ENCODE results near the gene NCAM2.

Gene NCAM2

DNA sequence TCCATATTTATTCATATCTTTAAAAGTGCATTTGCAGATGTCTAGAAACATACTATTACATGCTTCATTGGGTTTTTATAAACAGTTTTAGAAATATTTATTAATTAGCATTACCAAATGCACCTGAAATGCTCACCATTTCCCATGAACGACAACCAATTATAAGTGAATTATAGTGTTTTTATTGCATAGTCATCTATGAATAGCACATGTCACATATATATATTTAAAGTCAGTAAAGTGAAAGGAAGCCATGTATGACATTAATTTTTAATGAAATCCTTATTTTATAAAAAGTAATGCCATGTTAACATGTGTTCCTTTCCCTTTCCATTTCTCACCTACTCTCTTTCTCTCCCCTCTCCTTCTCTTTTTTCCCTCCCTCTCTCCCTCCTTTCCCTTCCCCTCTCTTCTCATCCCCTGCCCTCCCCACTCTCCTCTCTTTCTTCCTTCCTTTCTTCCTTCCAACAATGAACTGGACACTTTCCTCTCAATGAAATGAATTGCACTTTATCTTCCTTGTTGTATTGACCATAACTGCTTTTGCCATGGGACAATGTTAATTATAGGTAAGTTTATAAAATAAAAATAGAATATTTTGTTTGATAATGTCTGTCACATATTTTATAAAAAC, 179.3 kb downstream of the NCAM2 start:
- H3K9ac ChIP-seq (ENCODE audit: low read depth, low read length, poor library complexity, severe bottlenecking) = no peak overlapping the region
- H3K27me3 ChIP-seq (ENCODE audit: insufficient read depth, low read length, poor library complexity, severe bottlenecking) = no peaks in the 10 kb centered on the region
- H3K9me3 ChIP-seq (ENCODE audit: insufficient read depth, low read depth, low read length) = no peaks in the 10 kb centered on the region
- no peaks in the 10 kb centered on the region for H3K9me2 ChIP-seq (replicated peaks; ENCODE audit: low read depth, low read length)
- H3K79me2 ChIP-seq (ENCODE audit: insufficient read depth, low read length) = no peaks in the 10 kb centered on the region
- H3K36me3 ChIP-seq (ENCODE audit: insufficient read depth, low read length) = no peaks in the 10 kb centered on the region
- H3F3A ChIP-seq (ENCODE audit: low read depth) = no peaks in the 10 kb centered on the region
- no peaks in the 10 kb centered on the region for H4K20me1 ChIP-seq (ENCODE audit: insufficient read depth, low read length, poor library complexity, severe bottlenecking)
- no peak overlapping the region for H3K4me2 ChIP-seq (ENCODE audit: low read depth, low read length, poor library complexity, severe bottlenecking)
- H2AFZ ChIP-seq (ENCODE audit: low read length) = no peak overlapping the region
- TF ChIP-seq EZH2phosphoT487 (IDR thresholded peaks at IDR 0.05; ENCODE audit: borderline replicate concordance) = no peak
- TF ChIP-seq, protein P1, sequence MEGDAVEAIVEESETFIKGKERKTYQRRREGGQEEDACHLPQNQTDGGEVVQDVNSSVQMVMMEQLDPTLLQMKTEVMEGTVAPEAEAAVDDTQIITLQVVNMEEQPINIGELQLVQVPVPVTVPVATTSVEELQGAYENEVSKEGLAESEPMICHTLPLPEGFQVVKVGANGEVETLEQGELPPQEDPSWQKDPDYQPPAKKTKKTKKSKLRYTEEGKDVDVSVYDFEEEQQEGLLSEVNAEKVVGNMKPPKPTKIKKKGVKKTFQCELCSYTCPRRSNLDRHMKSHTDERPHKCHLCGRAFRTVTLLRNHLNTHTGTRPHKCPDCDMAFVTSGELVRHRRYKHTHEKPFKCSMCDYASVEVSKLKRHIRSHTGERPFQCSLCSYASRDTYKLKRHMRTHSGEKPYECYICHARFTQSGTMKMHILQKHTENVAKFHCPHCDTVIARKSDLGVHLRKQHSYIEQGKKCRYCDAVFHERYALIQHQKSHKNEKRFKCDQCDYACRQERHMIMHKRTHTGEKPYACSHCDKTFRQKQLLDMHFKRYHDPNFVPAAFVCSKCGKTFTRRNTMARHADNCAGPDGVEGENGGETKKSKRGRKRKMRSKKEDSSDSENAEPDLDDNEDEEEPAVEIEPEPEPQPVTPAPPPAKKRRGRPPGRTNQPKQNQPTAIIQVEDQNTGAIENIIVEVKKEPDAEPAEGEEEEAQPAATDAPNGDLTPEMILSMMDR (conservative IDR thresholded peaks at IDR 0.05; ENCODE audit: low read length) = no peak
- no peaks in the 10 kb centered on the region for H3K4me1 ChIP-seq (ENCODE audit: insufficient read depth, low read length, poor library complexity, severe bottlenecking)
- H3K4me3 ChIP-seq (ENCODE audit: low read length, poor library complexity, severe bottlenecking) = no peak overlapping the region

DNA sequence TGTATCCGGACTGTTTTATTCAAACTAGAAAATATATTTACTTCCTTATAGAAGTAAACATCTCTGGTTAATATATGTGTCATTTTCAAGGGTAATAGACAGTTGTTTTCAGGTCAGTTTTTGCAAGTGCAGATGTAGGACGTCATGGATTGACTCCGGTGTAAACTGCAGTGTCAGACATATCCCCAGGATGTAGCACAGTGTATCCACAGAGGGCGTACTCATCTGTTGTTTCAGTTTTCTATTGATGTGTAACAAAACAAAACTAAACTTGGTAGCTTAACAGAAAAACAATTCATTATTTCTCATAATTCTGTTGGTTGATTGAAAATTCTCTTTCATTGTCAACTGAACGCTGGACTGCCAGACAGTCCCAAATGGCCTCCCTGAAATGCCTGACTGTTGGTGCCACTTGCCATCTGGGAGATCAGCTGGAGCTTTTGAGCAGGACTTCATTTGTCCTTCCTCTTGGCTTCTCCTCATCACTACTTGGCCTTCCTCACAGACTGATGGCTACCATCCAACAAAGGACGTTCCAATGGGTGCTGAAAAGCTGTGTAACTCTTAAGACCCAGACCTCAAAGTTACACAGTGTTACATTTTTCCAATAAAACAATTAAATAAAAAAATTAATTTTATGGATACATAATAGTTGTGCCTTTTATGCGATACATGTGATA, 181.6 kb downstream of the NCAM2 start:
- Histone ChIP-seq H3K79me2 (ENCODE audit: insufficient read depth, low read length) (no peaks in the 10 kb centered on the region), H2AFZ (ENCODE audit: low read length) (no peak overlapping the region), H3K4me3 (ENCODE audit: low read length, poor library complexity, severe bottlenecking) (no peak overlapping the region), H4K20me1 (ENCODE audit: insufficient read depth, low read length, poor library complexity, severe bottlenecking) (no peaks in the 10 kb centered on the region), H3K36me3 (ENCODE audit: insufficient read depth, low read length) (no peaks in the 10 kb centered on the region), H3K4me1 (ENCODE audit: insufficient read depth, low read length, poor library complexity, severe bottlenecking) (no peaks in the 10 kb centered on the region), H3K9me3 (ENCODE audit: insufficient read depth, low read depth, low read length) (no peaks in the 10 kb centered on the region), H3K9ac (ENCODE audit: low read depth, low read length, poor library complexity, severe bottlenecking) (no peak overlapping the region), H3K27me3 (ENCODE audit: insufficient read depth, low read length, poor library complexity, severe bottlenecking) (no peaks in the 10 kb centered on the region), H3K9me2 (replicated peaks; ENCODE audit: low read depth, low read length) (no peaks in the 10 kb centered on the region), H3K4me2 (ENCODE audit: low read depth, low read length, poor library complexity, severe bottlenecking) (no peak overlapping the region), H3F3A (ENCODE audit: low read depth) (no peaks in the 10 kb centered on the region)
- TF ChIP-seq, protein P1 (conservative IDR thresholded peaks at IDR 0.05; ENCODE audit: low read length) = no peak
- no peak for TF ChIP-seq EZH2phosphoT487 (IDR thresholded peaks at IDR 0.05; ENCODE audit: borderline replicate concordance)

DNA sequence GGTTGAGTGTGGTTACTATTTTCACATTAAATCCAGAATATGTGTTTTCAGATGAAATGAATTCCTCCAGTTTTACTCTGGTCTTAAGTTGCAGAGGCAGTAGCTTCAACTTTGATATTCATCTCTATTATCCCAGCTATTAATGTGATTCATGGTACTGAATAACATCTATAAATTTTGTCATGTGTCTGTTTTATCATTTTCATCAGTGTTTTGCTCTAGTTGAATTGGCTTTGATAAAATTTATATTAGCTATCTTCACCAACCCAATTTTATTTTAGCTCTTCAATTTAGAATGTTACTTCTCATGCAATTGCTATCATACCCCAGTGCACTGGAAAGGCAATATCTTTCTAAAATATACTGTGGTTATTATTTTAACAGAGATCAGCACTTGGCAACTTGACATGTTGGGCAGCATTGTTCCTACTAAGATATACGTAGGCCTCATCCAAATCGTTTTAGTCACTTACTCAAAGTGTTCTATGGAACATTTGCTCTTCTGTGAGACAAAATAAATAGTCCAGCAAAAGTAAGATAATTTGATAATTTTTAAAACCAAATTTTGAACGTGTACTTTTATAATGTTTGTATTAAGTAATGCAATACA, 184.3 kb downstream of the NCAM2 start:
- H3K4me3 ChIP-seq (ENCODE audit: low read length, poor library complexity, severe bottlenecking) = no peak overlapping the region
- no peaks in the 10 kb centered on the region for H3K9me2 ChIP-seq (replicated peaks; ENCODE audit: low read depth, low read length)
- no peaks in the 10 kb centered on the region for H3K79me2 ChIP-seq (ENCODE audit: insufficient read depth, low read length)
- H3K4me2 ChIP-seq (ENCODE audit: low read depth, low read length, poor library complexity, severe bottlenecking) = no peak overlapping the region
- H3K27me3 ChIP-seq (ENCODE audit: insufficient read depth, low read length, poor library complexity, severe bottlenecking) = no peaks in the 10 kb centered on the region
- H3K9ac ChIP-seq (ENCODE audit: low read depth, low read length, poor library complexity, severe bottlenecking) = no peak overlapping the region
- no peaks in the 10 kb centered on the region for H4K20me1 ChIP-seq (ENCODE audit: insufficient read depth, low read length, poor library complexity, severe bottlenecking)
- no peaks in the 10 kb centered on the region for H3K4me1 ChIP-seq (ENCODE audit: insufficient read depth, low read length, poor library complexity, severe bottlenecking)
- no peak overlapping the region for H2AFZ ChIP-seq (ENCODE audit: low read length)
- no peaks in the 10 kb centered on the region for H3K36me3 ChIP-seq (ENCODE audit: insufficient read depth, low read length)
- TF ChIP-seq EZH2phosphoT487 (IDR thresholded peaks at IDR 0.05; ENCODE audit: borderline replicate concordance) = no peak
- TF ChIP-seq, protein P1 (conservative IDR thresholded peaks at IDR 0.05; ENCODE audit: low read length) = no peak
- H3K9me3 ChIP-seq (ENCODE audit: insufficient read depth, low read depth, low read length) = no peaks in the 10 kb centered on the region
- H3F3A ChIP-seq (ENCODE audit: low read depth) = no peaks in the 10 kb centered on the region

All from Loucy (cell line).